ENCODE results near the gene EMP3. TPM values are rescaled to one million over a fixed set of nuclear protein-coding genes. Genes with fewer than 3 reads are reported as not detected.

The EMP3 gene
- total RNA-seq, 1 experiment from 2014 or later = 8.9 TPM

- no peak for TF ChIP-seq ZNF138 (CRISPR knock-in tag; conservative IDR thresholded peaks at IDR 0.05)
- TF ChIP-seq GRHL2 (CRISPR knock-in tag; IDR thresholded peaks at IDR 0.05; ENCODE audit: insufficient replicate concordance, severe bottlenecking) = no peak
- no peak for TF ChIP-seq KAT7 (CRISPR knock-in tag; IDR thresholded peaks at IDR 0.05; ENCODE audit: borderline replicate concordance)
- TF ChIP-seq MYBL2 (CRISPR knock-in tag; IDR thresholded peaks at IDR 0.05) = no peak
- TF ChIP-seq, protein P1, sequence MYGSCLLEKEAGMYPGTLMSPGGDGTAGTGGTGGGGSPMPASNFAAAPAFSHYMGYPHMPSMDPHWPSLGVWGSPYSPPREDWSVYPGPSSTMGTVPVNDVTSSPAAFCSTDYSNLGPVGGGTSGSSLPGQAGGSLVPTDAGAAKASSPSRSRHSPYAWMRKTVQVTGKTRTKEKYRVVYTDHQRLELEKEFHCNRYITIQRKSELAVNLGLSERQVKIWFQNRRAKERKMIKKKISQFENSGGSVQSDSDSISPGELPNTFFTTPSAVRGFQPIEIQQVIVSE (CRISPR knock-in tag; IDR thresholded peaks at IDR 0.05; ENCODE audit: borderline replicate concordance) = no peak
- TF ChIP-seq RORB (CRISPR knock-in tag; IDR thresholded peaks at IDR 0.05) = no peak
- no peak for TF ChIP-seq EMX1 (CRISPR knock-in tag; IDR thresholded peaks at IDR 0.05)
- TF ChIP-seq, protein P2, sequence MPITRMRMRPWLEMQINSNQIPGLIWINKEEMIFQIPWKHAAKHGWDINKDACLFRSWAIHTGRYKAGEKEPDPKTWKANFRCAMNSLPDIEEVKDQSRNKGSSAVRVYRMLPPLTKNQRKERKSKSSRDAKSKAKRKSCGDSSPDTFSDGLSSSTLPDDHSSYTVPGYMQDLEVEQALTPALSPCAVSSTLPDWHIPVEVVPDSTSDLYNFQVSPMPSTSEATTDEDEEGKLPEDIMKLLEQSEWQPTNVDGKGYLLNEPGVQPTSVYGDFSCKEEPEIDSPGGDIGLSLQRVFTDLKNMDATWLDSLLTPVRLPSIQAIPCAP (CRISPR knock-in tag; IDR thresholded peaks at IDR 0.05) = no peak
- no peak for TF ChIP-seq ATF1 (CRISPR knock-in tag; IDR thresholded peaks at IDR 0.05)
- no peak for TF ChIP-seq ZNF416 (CRISPR knock-in tag; IDR thresholded peaks at IDR 0.05)
- TF ChIP-seq FOXP1 (CRISPR knock-in tag; IDR thresholded peaks at IDR 0.05; ENCODE audit: borderline replicate concordance) = no peak
- TF ChIP-seq, protein P3, sequence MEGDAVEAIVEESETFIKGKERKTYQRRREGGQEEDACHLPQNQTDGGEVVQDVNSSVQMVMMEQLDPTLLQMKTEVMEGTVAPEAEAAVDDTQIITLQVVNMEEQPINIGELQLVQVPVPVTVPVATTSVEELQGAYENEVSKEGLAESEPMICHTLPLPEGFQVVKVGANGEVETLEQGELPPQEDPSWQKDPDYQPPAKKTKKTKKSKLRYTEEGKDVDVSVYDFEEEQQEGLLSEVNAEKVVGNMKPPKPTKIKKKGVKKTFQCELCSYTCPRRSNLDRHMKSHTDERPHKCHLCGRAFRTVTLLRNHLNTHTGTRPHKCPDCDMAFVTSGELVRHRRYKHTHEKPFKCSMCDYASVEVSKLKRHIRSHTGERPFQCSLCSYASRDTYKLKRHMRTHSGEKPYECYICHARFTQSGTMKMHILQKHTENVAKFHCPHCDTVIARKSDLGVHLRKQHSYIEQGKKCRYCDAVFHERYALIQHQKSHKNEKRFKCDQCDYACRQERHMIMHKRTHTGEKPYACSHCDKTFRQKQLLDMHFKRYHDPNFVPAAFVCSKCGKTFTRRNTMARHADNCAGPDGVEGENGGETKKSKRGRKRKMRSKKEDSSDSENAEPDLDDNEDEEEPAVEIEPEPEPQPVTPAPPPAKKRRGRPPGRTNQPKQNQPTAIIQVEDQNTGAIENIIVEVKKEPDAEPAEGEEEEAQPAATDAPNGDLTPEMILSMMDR (IDR thresholded peaks at IDR 0.05) = no peak
- no peak for TF ChIP-seq ZNF232 (CRISPR knock-in tag; IDR thresholded peaks at IDR 0.05)
- no peak for TF ChIP-seq HMGA2 (CRISPR knock-in tag; IDR thresholded peaks at IDR 0.05)
- TF ChIP-seq ZNF121 (CRISPR knock-in tag; IDR thresholded peaks at IDR 0.05) = no peak
- TF ChIP-seq, protein P4, sequence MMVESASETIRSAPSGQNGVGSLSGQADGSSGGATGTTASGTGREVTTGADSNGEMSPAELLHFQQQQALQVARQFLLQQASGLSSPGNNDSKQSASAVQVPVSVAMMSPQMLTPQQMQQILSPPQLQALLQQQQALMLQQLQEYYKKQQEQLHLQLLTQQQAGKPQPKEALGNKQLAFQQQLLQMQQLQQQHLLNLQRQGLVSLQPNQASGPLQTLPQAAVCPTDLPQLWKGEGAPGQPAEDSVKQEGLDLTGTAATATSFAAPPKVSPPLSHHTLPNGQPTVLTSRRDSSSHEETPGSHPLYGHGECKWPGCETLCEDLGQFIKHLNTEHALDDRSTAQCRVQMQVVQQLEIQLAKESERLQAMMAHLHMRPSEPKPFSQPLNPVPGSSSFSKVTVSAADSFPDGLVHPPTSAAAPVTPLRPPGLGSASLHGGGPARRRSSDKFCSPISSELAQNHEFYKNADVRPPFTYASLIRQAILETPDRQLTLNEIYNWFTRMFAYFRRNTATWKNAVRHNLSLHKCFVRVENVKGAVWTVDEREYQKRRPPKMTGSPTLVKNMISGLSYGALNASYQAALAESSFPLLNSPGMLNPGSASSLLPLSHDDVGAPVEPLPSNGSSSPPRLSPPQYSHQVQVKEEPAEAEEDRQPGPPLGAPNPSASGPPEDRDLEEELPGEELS (CRISPR knock-in tag; IDR thresholded peaks at IDR 0.05) = no peak
- ChIA-PET CTCF (interaction anchor here (1.8 kb wide), 1 partner anchor 34 kb away, joined by 3 read pairs; no protein-coding TSS in a partner anchor), POLR2A (interaction anchor here (0.7 kb wide), 1 partner anchor 35 kb away, joined by 3 read pairs; no protein-coding TSS in a partner anchor)
- Mint-ChIP-seq H3K27ac (no peak overlapping the region), H3K4me1 (0 out of 2 replicates have a peak, but pooled peaks cover 3% of the 10 kb centered on the region), H3K27me3 (ENCODE audit: low read depth) (no peaks in the 10 kb centered on the region; the same call in 1 of the 2 replicates), H3K9me3 (no peaks in the 10 kb centered on the region), H3K36me3 (peaks cover 9% of the 10 kb centered on the region), H3K4me3 (no peak overlapping the region)
- ATAC-seq (no peak), DNase-seq (ENCODE audit: low spot score) (no peak)
These were observed 30.1 kb downstream of the EMP3 start for GRCh38 chr19:48355365-48355954.

DNA sequence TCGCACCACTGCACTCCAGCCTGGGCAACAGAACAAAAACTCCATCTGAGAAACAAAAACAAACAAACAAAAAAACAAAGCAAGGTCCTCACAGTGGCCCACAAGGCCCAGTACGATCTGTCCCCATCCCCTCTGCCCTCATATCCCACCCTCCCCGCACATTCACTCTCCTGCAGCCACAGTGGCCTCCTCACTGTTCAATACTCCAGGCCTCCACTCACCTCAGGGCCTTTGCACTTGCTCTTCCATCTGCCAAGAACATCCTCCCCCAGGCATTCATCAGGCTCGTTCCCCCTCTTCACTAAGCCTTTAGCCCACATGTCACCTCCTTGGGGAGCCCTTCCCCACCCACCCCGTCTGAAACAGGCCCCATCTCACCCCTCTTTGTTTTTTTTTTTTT, 33.8 kb downstream of the EMP3 start:
- H3K4me1 Mint-ChIP-seq = peaks cover 7% of the 10 kb centered on the region
- ChIA-PET CTCF (no interaction called here), POLR2A (no interaction called here)
- no peak overlapping the region for H3K27ac Mint-ChIP-seq
- no peaks in the 10 kb centered on the region for H3K9me3 Mint-ChIP-seq
- ATAC-seq (no peak), DNase-seq (ENCODE audit: low spot score) (no peak)
- TF ChIP-seq, protein P5, sequence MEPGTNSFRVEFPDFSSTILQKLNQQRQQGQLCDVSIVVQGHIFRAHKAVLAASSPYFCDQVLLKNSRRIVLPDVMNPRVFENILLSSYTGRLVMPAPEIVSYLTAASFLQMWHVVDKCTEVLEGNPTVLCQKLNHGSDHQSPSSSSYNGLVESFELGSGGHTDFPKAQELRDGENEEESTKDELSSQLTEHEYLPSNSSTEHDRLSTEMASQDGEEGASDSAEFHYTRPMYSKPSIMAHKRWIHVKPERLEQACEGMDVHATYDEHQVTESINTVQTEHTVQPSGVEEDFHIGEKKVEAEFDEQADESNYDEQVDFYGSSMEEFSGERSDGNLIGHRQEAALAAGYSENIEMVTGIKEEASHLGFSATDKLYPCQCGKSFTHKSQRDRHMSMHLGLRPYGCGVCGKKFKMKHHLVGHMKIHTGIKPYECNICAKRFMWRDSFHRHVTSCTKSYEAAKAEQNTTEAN (CRISPR knock-in tag; IDR thresholded peaks at IDR 0.05) = no peak
- no peak for TF ChIP-seq NFATC4 (CRISPR knock-in tag; IDR thresholded peaks at IDR 0.05)
- peaks cover 3% of the 10 kb centered on the region; the same call in 1 of the 2 replicates for H3K27me3 Mint-ChIP-seq (ENCODE audit: low read depth)
- no peak overlapping the region for H3K4me3 Mint-ChIP-seq
- peaks cover 12% of the 10 kb centered on the region for H3K36me3 Mint-ChIP-seq

Measured in WTC11 (cell line).